ENCODE results near the gene TMEM132D.
"Not testable (repeated sequence)": the region's sequence is repeated elsewhere in the genome, so short reads cannot be mapped to it uniquely, and the experiment has no call there.

Gene TMEM132D

DNA sequence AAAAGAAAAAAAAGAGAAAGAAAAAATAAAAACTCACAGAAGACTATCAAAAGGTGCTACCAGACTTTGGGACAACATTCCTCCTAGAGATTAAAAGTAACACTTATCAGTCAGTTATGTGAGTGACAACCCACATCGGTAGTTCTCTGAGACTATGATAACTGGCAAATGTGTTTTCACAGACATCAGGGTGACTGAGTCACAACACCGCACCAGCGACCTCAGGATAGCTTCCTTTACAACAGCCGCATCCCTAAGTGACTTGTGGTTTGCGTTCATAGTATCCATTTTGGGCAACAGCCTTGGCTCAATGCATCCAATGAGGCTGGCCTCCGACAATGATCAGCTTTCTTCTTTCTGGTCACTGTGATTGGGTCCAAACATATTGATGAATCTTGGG is 359.1 kb downstream of the TMEM132D start:
- no peak overlapping the region for H3K4me3 ChIP-seq (IDR thresholded peaks at IDR 0.05; ENCODE audit: insufficient read depth, low read depth, low read length)
- no peak overlapping the region for H3K27ac ChIP-seq
- no peak overlapping the region for H3K9ac ChIP-seq
- H3K36me3 ChIP-seq (ENCODE audit: insufficient read depth): no peaks in the 10 kb centered on the region
- H4K20me1 ChIP-seq (ENCODE audit: insufficient read depth): no peaks in the 10 kb centered on the region
- TF ChIP-seq, protein P1, sequence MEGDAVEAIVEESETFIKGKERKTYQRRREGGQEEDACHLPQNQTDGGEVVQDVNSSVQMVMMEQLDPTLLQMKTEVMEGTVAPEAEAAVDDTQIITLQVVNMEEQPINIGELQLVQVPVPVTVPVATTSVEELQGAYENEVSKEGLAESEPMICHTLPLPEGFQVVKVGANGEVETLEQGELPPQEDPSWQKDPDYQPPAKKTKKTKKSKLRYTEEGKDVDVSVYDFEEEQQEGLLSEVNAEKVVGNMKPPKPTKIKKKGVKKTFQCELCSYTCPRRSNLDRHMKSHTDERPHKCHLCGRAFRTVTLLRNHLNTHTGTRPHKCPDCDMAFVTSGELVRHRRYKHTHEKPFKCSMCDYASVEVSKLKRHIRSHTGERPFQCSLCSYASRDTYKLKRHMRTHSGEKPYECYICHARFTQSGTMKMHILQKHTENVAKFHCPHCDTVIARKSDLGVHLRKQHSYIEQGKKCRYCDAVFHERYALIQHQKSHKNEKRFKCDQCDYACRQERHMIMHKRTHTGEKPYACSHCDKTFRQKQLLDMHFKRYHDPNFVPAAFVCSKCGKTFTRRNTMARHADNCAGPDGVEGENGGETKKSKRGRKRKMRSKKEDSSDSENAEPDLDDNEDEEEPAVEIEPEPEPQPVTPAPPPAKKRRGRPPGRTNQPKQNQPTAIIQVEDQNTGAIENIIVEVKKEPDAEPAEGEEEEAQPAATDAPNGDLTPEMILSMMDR (conservative IDR thresholded peaks at IDR 0.05; ENCODE audit: low read depth, low read length): no peak
- no peaks in the 10 kb centered on the region for H3K4me1 ChIP-seq (ENCODE audit: low read depth, poor library complexity, severe bottlenecking)
- H3K27me3 ChIP-seq (ENCODE audit: insufficient read depth, low read depth): no peaks in the 10 kb centered on the region
- H3K4me2 ChIP-seq: no peak overlapping the region
- H2AFZ ChIP-seq (ENCODE audit: low read depth): no peak overlapping the region
- no peaks in the 10 kb centered on the region for H3K79me2 ChIP-seq (ENCODE audit: insufficient read depth, low read depth)

DNA sequence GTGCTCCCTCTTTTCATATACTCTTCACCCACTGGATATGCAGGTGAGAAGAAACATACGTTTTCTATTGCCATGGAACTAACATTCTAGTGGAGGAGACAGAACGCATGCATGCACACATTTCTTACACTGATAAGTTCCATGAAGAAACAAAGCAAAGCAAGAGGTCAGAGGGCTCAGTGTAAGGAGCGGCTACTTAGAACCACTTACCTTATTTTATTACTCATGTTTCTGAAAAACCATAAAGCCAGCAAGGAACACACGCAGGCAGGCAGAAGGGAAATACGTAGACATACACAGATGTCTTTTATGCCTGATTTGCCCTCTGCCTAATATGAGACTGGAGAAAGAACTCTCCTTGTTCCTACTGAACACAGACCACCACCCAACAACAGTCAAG is 362.9 kb downstream of the TMEM132D start:
- Histone ChIP-seq H3K79me2 (ENCODE audit: insufficient read depth, low read depth) (no peaks in the 10 kb centered on the region), H2AFZ (ENCODE audit: low read depth) (no peak overlapping the region), H3K4me1 (ENCODE audit: low read depth, poor library complexity, severe bottlenecking) (no peaks in the 10 kb centered on the region), H3K9ac (no peak overlapping the region), H3K27ac (no peak overlapping the region), H3K4me3 (IDR thresholded peaks at IDR 0.05; ENCODE audit: insufficient read depth, low read depth, low read length) (no peak overlapping the region), H4K20me1 (ENCODE audit: insufficient read depth) (no peaks in the 10 kb centered on the region), H3K4me2 (no peak overlapping the region), H3K36me3 (ENCODE audit: insufficient read depth) (no peaks in the 10 kb centered on the region), H3K27me3 (ENCODE audit: insufficient read depth, low read depth) (no peaks in the 10 kb centered on the region)
- TF ChIP-seq, protein P1 (conservative IDR thresholded peaks at IDR 0.05; ENCODE audit: low read depth, low read length): no peak

DNA sequence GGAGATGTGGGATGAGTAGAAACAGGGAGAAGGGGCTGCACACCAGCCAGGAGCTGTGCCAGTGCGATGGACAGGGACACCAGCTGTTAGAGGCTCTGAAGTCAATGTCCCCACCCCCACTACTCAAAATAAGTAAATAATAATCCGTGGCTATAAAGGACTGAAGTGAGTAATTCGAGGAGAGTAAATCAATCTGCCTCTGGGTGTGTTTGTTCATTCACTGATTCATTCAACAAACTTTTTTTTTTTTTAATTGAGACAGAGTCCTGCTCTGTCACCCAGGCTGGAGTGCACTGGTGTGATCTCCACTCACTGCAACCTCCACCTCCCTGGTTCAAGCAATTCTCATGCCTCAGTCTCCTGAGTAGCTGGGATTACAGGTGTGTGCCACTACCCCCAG is 363.6 kb downstream of the TMEM132D start:
- no peak overlapping the region for H2AFZ ChIP-seq (ENCODE audit: low read depth)
- no peak overlapping the region for H3K4me2 ChIP-seq
- no peaks in the 10 kb centered on the region for H3K36me3 ChIP-seq (ENCODE audit: insufficient read depth)
- no peak overlapping the region for H3K27ac ChIP-seq
- H3K27me3 ChIP-seq (ENCODE audit: insufficient read depth, low read depth): no peaks in the 10 kb centered on the region
- no peaks in the 10 kb centered on the region for H3K79me2 ChIP-seq (ENCODE audit: insufficient read depth, low read depth)
- H4K20me1 ChIP-seq (ENCODE audit: insufficient read depth): no peaks in the 10 kb centered on the region
- no peaks in the 10 kb centered on the region for H3K4me1 ChIP-seq (ENCODE audit: low read depth, poor library complexity, severe bottlenecking)
- H3K9ac ChIP-seq: no peak overlapping the region
- TF ChIP-seq, protein P1 (conservative IDR thresholded peaks at IDR 0.05; ENCODE audit: low read depth, low read length): no peak
- H3K4me3 ChIP-seq (IDR thresholded peaks at IDR 0.05; ENCODE audit: insufficient read depth, low read depth, low read length): no peak overlapping the region

DNA sequence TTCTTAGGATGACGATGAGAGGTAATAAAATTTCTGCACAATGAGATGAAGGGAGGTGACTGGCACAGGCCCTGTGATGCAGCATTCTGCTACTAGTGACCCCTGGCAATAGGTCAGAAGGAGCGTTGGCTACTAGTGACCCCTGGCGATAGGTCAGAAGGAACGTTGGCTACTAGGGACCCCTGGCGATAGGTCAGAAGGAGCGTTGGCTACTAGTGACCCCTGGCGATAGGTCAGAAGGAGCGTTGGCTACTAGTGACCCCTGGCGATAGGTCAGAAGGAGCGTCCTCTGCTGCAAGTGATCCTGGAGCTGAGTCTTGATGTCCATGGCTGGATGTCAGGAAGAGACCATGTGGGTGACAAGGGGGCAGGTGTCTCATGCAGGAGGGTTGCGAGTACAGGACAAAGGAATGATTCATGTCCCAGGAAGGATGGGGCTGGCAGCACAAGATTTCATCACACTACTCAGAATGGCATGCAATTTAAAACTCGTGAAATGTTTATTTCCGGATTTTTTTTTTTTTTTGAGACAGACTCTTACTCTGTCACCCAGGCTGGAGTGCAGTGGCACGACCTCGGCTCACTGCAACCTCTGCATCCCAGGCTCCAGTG is 365.0 kb downstream of the TMEM132D start:
- not testable (repeated sequence) for H3K9ac ChIP-seq; H3K4me1 ChIP-seq (ENCODE audit: low read depth, poor library complexity, severe bottlenecking)

DNA sequence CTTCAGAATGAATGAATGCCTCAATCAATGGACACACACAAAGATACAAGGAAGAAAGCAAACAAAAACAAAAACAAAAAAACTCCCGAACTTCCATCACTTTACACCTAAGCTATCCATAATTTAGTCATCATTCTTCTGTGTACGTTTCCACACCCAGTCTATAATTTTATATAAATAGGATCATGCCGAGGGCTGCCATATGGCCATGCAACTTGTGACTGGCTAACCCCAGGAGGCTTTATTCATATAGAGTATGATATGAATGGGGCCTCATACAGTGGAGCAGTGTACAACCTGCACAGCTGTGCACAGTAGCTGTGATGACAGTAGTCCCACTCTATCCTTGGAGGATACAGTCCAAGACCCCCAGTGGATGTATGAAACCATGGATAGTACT is 365.7 kb downstream of the TMEM132D start:
- H3K4me3 ChIP-seq (IDR thresholded peaks at IDR 0.05; ENCODE audit: insufficient read depth, low read depth, low read length): no peak overlapping the region
- no peaks in the 10 kb centered on the region for H3K4me1 ChIP-seq (ENCODE audit: low read depth, poor library complexity, severe bottlenecking)
- H3K27ac ChIP-seq: no peak overlapping the region
- TF ChIP-seq, protein P1 (conservative IDR thresholded peaks at IDR 0.05; ENCODE audit: low read depth, low read length): no peak
- H2AFZ ChIP-seq (ENCODE audit: low read depth): no peak overlapping the region
- H3K4me2 ChIP-seq: no peak overlapping the region
- H3K79me2 ChIP-seq (ENCODE audit: insufficient read depth, low read depth): no peaks in the 10 kb centered on the region
- no peak overlapping the region for H3K9ac ChIP-seq
- no peaks in the 10 kb centered on the region for H3K27me3 ChIP-seq (ENCODE audit: insufficient read depth, low read depth)
- no peaks in the 10 kb centered on the region for H4K20me1 ChIP-seq (ENCODE audit: insufficient read depth)
- H3K36me3 ChIP-seq (ENCODE audit: insufficient read depth): no peaks in the 10 kb centered on the region

More for the DNA sequence above, 365.0 kb downstream of the TMEM132D start:
- H2AFZ ChIP-seq (ENCODE audit: low read depth); H3K4me2 ChIP-seq; H3K27me3 ChIP-seq (ENCODE audit: insufficient read depth, low read depth); H4K20me1 ChIP-seq (ENCODE audit: insufficient read depth); H3K36me3 ChIP-seq (ENCODE audit: insufficient read depth); H3K27ac ChIP-seq; H3K79me2 ChIP-seq (ENCODE audit: insufficient read depth, low read depth); H3K4me3 ChIP-seq (IDR thresholded peaks at IDR 0.05; ENCODE audit: insufficient read depth, low read depth, low read length): not testable (repeated sequence)
